Astrocyte (in vitro differentiated cells and primary cell): ENCODE results near the gene LIN9.
A peak's percentile ranks its signal among the peaks of the same experiment; 100 is the strongest.

Experiments
- CTCF ChIP-seq: IDR thresholded peaks from 2 replicates; pipeline ENCODE4 v1.5.1; 2011; ENCODE audit warnings: low read depth, mild to moderate bottlenecking, inconsistent platforms, low read length, moderate library complexity; ENCODE audit not compliant: insufficient read depth
- EZH2 ChIP-seq: IDR thresholded peaks from 2 replicates; pipeline ENCODE4 v1.6.1; 2012; ENCODE audit warnings: mild to moderate bottlenecking, low read length, inconsistent platforms; ENCODE audit not compliant: insufficient read depth

- TF ChIP-seq EZH2: peak; percentile 74
- TF ChIP-seq CTCF: no peak
These were observed 85.1 kb downstream of the LIN9 start for GRCh38 chr1:226223786-226224244.
